DOHH2 (cell line): Measurements from ENCODE around the gene CEL.

ENCODE experiments used
- EZH2phosphoT487 ChIP-seq: fragments of 200-600 bp; sonication (generic); IDR thresholded peaks from 2 replicates; pipeline ENCODE4 v1.6.1; 2017; ENCODE audit warnings: borderline replicate concordance, mild to moderate bottlenecking, antibody characterized with exemption, low read length, moderate library complexity, mixed read lengths
- TF ChIP-seq, protein P1 (sequence below): fragments of 200-600 bp; sonication (generic); IDR thresholded peaks from one replicate; pipeline ENCODE4 v1.5.1; 2014; ENCODE audit warnings: antibody characterized with exemption, mild to moderate bottlenecking, low read depth, low read length; ENCODE audit not compliant: poor library complexity, severe bottlenecking

- TF ChIP-seq, protein P1, sequence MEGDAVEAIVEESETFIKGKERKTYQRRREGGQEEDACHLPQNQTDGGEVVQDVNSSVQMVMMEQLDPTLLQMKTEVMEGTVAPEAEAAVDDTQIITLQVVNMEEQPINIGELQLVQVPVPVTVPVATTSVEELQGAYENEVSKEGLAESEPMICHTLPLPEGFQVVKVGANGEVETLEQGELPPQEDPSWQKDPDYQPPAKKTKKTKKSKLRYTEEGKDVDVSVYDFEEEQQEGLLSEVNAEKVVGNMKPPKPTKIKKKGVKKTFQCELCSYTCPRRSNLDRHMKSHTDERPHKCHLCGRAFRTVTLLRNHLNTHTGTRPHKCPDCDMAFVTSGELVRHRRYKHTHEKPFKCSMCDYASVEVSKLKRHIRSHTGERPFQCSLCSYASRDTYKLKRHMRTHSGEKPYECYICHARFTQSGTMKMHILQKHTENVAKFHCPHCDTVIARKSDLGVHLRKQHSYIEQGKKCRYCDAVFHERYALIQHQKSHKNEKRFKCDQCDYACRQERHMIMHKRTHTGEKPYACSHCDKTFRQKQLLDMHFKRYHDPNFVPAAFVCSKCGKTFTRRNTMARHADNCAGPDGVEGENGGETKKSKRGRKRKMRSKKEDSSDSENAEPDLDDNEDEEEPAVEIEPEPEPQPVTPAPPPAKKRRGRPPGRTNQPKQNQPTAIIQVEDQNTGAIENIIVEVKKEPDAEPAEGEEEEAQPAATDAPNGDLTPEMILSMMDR: no peak
- TF ChIP-seq EZH2phosphoT487: no peak
Observed at GRCh38 chr9:133046900-133047295, 14.9 kb upstream of the CEL start.
